Measurements from ENCODE around the gene IKZF5. TPM values are rescaled to one million over a fixed set of nuclear protein-coding genes. Genes with fewer than 3 reads are reported as not detected.

Gene IKZF5
- total and polyA plus RNA-seq, 8 donors, result 6.2 to 13.1 (median 9.4) TPM

DNA sequence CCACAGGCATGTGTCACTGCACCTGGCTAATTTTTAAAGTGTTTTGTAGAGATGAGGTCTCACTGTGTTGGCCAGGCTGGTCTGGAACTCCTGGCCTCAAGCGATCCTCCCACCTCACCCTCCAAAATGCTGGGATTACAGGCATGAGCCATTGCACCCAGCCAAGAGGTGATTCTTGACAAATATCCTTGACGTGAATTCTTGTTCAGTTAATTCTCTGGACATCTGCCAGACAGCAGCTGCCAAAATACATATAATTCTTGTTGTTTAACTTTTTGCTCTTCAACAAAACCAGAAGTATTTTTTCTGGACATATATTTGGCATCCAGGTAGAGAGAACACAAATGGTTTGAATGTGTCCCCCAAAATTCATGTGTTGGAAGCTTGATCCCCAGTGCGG, 3.4 kb upstream of the IKZF5 start:
- peak in 1 of 6 donors; percentile 9 for DNase-seq
- Histone ChIP-seq H3K4me3 (no peak overlapping the region), H3K36me3 (no peaks in the 10 kb centered on the region), H3K27me3 (no peaks in the 10 kb centered on the region), H3K27ac (no peak overlapping the region), H3K9me3 (no peaks in the 10 kb centered on the region), H3K4me1 (peaks cover 0 to 8% (median 6%) of the 10 kb centered on the region in 3 donors)
- intact Hi-C loops (cut with DNase I), result no loop called here
- no peak for ATAC-seq
- 66 to 68% methylated on average over 3 of the region's 3 CpGs for WGBS, 2 donors
- FAIRE-seq, result no peak
- TF ChIP-seq, protein P1, sequence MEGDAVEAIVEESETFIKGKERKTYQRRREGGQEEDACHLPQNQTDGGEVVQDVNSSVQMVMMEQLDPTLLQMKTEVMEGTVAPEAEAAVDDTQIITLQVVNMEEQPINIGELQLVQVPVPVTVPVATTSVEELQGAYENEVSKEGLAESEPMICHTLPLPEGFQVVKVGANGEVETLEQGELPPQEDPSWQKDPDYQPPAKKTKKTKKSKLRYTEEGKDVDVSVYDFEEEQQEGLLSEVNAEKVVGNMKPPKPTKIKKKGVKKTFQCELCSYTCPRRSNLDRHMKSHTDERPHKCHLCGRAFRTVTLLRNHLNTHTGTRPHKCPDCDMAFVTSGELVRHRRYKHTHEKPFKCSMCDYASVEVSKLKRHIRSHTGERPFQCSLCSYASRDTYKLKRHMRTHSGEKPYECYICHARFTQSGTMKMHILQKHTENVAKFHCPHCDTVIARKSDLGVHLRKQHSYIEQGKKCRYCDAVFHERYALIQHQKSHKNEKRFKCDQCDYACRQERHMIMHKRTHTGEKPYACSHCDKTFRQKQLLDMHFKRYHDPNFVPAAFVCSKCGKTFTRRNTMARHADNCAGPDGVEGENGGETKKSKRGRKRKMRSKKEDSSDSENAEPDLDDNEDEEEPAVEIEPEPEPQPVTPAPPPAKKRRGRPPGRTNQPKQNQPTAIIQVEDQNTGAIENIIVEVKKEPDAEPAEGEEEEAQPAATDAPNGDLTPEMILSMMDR (IDR thresholded peaks at IDR 0.05), result no peak

DNA sequence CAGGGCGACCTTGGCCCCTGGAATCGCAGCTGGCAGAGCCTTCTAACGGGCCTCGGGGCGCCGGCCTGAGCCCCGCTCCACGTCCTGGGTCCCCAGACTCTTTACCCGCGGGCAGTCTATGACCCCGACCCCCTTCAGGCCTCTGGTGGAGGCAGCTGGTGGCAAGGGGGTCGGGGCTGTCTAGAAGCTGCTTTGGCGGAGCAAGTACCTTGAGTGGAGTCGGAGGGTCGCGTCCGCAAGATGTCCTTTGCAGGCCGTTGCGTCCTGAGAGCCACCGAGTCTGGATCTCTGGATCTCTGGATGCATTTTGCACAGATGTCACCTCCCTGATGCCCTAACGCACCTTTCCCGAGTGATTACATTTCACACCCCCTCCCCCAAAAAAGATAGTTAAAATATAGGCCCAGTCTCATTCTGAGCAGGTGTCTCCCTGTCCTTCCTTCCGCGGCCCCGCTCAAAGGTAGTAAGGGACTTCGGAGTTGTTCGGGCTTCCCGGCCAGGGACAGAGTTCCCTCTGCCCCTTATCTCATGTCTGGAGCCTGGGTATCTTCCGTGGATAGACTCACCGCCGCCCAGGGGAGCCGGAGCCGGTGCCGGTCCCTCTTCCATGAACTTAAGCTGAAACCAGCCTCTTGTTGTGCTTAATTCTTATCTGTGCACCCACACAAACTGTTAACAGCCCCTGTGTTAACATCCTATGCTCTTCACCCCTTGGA, 668 bp upstream of the IKZF5 start:
- Histone ChIP-seq H3K4me3 (peak overlapping the region; percentile 95 to 97 (median 96)), H3K36me3 (no peaks in the 10 kb centered on the region), H3K9me3 (no peaks in the 10 kb centered on the region), H3K27me3 (no peaks in the 10 kb centered on the region), H3K27ac (peak overlapping the region in 3 of 4 donors; percentile 18 to 45 (median 31)), H3K4me1 (peaks cover 0 to 22% (median 14%) of the 10 kb centered on the region in 3 donors)
- 0% methylated on average over 27 to 34 of the region's 34 CpGs for WGBS, 2 donors
- no peak for FAIRE-seq
- intact Hi-C loops (cut with DNase I), result no loop called here
- ATAC-seq, result peak; percentile 9 to 40 (median 26)
- TF ChIP-seq, protein P1 (IDR thresholded peaks at IDR 0.05), result no peak
- peak in 4 of 6 donors; percentile 25 to 74 (median 52) for DNase-seq

DNA sequence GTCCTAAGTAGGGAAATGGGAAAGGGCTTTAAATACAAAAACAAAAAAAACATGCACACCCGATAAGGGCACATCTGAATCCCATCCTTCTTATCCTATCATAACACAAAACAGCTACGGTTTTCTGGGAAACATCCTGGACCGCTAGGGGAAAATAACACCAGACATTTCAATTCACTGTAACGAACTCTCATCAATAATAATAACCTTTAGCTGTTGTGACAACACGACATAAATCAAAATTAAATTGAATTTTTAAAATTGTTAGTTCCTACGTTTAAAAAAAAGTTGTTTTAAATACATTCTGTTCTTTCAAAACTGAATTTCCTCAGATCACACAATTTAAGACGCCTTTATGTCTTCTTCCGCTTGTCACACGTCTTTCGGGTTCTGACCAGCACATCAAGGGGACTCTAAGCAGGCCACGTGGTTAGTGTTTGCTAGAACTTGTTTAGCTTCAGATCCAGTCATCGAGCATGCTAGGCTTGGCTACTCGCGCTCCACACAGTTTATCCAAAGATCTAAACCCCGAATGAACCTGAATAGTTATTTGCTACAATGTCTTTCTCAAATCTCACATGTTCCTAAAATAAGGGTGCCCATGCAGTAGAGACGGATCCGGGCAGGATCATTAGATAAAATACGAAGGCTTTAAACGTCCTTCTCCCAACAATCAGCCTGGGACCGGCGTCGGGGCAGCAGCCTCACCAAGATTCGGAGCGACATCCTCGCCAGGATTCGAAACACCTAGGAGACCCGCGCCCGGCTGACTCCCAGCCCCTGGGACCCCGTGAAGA, 839 bp downstream of the IKZF5 start:
- intact Hi-C loops (cut with DNase I), result no loop called here
- Histone ChIP-seq H3K9me3 (no peaks in the 10 kb centered on the region), H3K36me3 (no peaks in the 10 kb centered on the region), H3K4me1 (peaks cover 0 to 27% (median 18%) of the 10 kb centered on the region in 3 donors), H3K27me3 (no peaks in the 10 kb centered on the region), H3K27ac (peak overlapping the region; percentile 83 to 93 (median 89)), H3K4me3 (peak overlapping the region; percentile 95 to 97 (median 96))
- ATAC-seq (peak; percentile 54 to 77 (median 68)), FAIRE-seq (no peak), DNase-seq (peak in 3 of 6 donors; percentile 21 to 49 (median 42))
- 1% methylated on average over 30 of the region's 30 CpGs for WGBS, 2 donors
- TF ChIP-seq, protein P1 (IDR thresholded peaks at IDR 0.05), result no peak

DNA sequence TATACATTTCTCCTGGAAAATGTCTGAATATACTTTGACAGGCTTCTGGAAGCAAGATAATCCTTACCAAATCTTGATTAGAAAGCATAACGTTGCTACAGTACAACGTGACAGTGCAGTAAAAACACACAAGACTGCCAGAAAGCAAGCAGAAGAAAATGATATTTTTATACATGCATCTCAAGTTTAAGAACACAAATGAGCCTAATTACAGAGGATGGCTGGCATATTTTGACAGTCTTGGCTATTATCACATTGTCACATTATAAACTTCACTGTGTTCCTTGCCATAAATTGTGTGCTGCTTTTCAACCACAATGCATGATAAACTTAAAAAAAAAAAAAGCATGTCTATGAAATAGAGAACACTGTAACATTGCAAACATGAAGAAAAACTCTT, 4.3 kb downstream of the IKZF5 start:
- Histone ChIP-seq H3K27me3 (no peaks in the 10 kb centered on the region), H3K9me3 (no peaks in the 10 kb centered on the region), H3K36me3 (no peaks in the 10 kb centered on the region), H3K27ac (no peak overlapping the region), H3K4me1 (peaks cover 0 to 30% (median 18%) of the 10 kb centered on the region in 3 donors), H3K4me3 (no peak overlapping the region)
- FAIRE-seq (no peak), DNase-seq (no peak), ATAC-seq (no peak)
- intact Hi-C loops (cut with DNase I), result no loop called here
- 23 to 24% methylated on average over 2 of the region's 2 CpGs for WGBS, 2 donors
- TF ChIP-seq, protein P1 (IDR thresholded peaks at IDR 0.05), result no peak

Measured in pancreas (tissue), 10 donors.